ENCODE results near the gene TESK2.

The TESK2 gene

GRCh38 chr1:45503462-45504360, 12.7 kb upstream of the TESK2 start:
- no peak for TF ChIP-seq TAF1 (IDR thresholded peaks at IDR 0.05; ENCODE audit: low read depth)
- TF ChIP-seq EP300 (IDR thresholded peaks at IDR 0.05; ENCODE audit: borderline replicate concordance): no peak
- TF ChIP-seq, protein P1, sequence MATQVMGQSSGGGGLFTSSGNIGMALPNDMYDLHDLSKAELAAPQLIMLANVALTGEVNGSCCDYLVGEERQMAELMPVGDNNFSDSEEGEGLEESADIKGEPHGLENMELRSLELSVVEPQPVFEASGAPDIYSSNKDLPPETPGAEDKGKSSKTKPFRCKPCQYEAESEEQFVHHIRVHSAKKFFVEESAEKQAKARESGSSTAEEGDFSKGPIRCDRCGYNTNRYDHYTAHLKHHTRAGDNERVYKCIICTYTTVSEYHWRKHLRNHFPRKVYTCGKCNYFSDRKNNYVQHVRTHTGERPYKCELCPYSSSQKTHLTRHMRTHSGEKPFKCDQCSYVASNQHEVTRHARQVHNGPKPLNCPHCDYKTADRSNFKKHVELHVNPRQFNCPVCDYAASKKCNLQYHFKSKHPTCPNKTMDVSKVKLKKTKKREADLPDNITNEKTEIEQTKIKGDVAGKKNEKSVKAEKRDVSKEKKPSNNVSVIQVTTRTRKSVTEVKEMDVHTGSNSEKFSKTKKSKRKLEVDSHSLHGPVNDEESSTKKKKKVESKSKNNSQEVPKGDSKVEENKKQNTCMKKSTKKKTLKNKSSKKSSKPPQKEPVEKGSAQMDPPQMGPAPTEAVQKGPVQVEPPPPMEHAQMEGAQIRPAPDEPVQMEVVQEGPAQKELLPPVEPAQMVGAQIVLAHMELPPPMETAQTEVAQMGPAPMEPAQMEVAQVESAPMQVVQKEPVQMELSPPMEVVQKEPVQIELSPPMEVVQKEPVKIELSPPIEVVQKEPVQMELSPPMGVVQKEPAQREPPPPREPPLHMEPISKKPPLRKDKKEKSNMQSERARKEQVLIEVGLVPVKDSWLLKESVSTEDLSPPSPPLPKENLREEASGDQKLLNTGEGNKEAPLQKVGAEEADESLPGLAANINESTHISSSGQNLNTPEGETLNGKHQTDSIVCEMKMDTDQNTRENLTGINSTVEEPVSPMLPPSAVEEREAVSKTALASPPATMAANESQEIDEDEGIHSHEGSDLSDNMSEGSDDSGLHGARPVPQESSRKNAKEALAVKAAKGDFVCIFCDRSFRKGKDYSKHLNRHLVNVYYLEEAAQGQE (IDR thresholded peaks at IDR 0.05; ENCODE audit: low read depth): no peak
- no peak for TF ChIP-seq MAX (IDR thresholded peaks at IDR 0.05)
- TF ChIP-seq CREB1 (IDR thresholded peaks at IDR 0.05; ENCODE audit: low read depth): no peak
- no peak for TF ChIP-seq YY1 (IDR thresholded peaks at IDR 0.05; ENCODE audit: low read depth)
- TF ChIP-seq RAD21 (IDR thresholded peaks at IDR 0.05; ENCODE audit: low read depth): no peak
- TF ChIP-seq EGR1 (IDR thresholded peaks at IDR 0.05): no peak
- TF ChIP-seq, protein P2, sequence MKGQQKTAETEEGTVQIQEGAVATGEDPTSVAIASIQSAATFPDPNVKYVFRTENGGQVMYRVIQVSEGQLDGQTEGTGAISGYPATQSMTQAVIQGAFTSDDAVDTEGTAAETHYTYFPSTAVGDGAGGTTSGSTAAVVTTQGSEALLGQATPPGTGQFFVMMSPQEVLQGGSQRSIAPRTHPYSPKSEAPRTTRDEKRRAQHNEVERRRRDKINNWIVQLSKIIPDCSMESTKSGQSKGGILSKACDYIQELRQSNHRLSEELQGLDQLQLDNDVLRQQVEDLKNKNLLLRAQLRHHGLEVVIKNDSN (IDR thresholded peaks at IDR 0.05): no peak
- TF ChIP-seq NFIC (IDR thresholded peaks at IDR 0.05): no peak
- TF ChIP-seq FOXM1 (IDR thresholded peaks at IDR 0.05; ENCODE audit: borderline replicate concordance, low read depth): no peak

GRCh38 chr1:45501505-45501859, 10.5 kb upstream of the TESK2 start:
- TF ChIP-seq EP300 (IDR thresholded peaks at IDR 0.05; ENCODE audit: borderline replicate concordance) (no peak), MAX (IDR thresholded peaks at IDR 0.05) (no peak), CREB1 (IDR thresholded peaks at IDR 0.05; ENCODE audit: low read depth) (no peak), NFIC (IDR thresholded peaks at IDR 0.05) (no peak), TAF1 (IDR thresholded peaks at IDR 0.05; ENCODE audit: low read depth) (no peak), TEAD4 (IDR thresholded peaks at IDR 0.05) (no peak), FOXM1 (IDR thresholded peaks at IDR 0.05; ENCODE audit: borderline replicate concordance, low read depth) (no peak), CEBPB (IDR thresholded peaks at IDR 0.05) (no peak), TCF12 (IDR thresholded peaks at IDR 0.05; ENCODE audit: low read depth) (no peak), EGR1 (IDR thresholded peaks at IDR 0.05) (no peak)
- TF ChIP-seq, protein P2 (IDR thresholded peaks at IDR 0.05): no peak
- TF ChIP-seq, protein P1 (IDR thresholded peaks at IDR 0.05; ENCODE audit: low read depth): no peak

DNA sequence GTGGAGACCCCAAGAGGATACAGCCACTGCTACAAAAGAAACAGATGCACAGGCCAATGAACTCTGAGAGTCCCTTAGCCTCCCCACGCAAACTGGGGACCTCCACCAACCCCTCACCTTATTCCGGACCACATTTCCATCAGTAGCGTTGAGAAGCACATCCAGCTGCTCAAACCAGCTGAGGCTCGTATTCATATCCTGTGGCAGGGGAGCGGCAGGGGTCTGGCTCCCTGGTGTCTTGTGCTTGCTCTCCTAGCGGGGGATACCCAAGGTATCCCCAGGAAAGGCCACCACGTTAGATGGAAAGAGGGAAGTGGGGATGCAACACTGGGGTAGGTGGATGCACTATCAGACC, 8.4 kb upstream of the TESK2 start:
- TF ChIP-seq EGR1 (IDR thresholded peaks at IDR 0.05) (no peak), EP300 (IDR thresholded peaks at IDR 0.05; ENCODE audit: borderline replicate concordance) (no peak), TEAD4 (IDR thresholded peaks at IDR 0.05) (no peak), RAD21 (IDR thresholded peaks at IDR 0.05; ENCODE audit: low read depth) (no peak), FOXM1 (IDR thresholded peaks at IDR 0.05; ENCODE audit: borderline replicate concordance, low read depth) (no peak), TCF12 (IDR thresholded peaks at IDR 0.05; ENCODE audit: low read depth) (no peak), MAX (IDR thresholded peaks at IDR 0.05) (no peak), TAF1 (IDR thresholded peaks at IDR 0.05; ENCODE audit: low read depth) (no peak), CREB1 (IDR thresholded peaks at IDR 0.05; ENCODE audit: low read depth) (no peak), NFIC (IDR thresholded peaks at IDR 0.05) (no peak)
- TF ChIP-seq, protein P1 (IDR thresholded peaks at IDR 0.05; ENCODE audit: low read depth): no peak

DNA sequence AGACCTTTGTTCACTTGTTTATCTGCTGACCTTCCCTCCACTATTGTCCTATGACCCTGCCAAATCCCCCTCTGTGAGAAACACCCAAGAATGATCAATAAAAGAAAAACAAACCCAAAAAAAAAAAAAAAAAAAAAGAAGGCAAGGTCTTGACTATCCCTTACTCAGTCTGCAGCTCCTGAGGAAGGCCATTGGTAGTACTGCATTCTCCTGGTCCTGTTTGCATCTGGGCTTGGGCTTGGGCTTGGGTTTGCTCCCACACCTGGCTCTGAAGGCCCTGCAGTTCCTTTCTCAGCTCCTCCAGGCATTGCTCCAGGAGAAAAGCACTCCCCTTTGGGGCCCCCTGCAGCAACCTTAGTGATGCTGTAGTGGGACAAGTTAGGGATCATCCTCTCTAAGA, 7.3 kb upstream of the TESK2 start:
- TF ChIP-seq FOXM1 (IDR thresholded peaks at IDR 0.05; ENCODE audit: borderline replicate concordance, low read depth) (no peak), TEAD4 (IDR thresholded peaks at IDR 0.05) (no peak), TCF12 (IDR thresholded peaks at IDR 0.05; ENCODE audit: low read depth) (no peak), NFIC (IDR thresholded peaks at IDR 0.05) (no peak), CREB1 (IDR thresholded peaks at IDR 0.05; ENCODE audit: low read depth) (no peak), YY1 (IDR thresholded peaks at IDR 0.05; ENCODE audit: low read depth) (no peak), RAD21 (IDR thresholded peaks at IDR 0.05; ENCODE audit: low read depth) (no peak), MAX (IDR thresholded peaks at IDR 0.05) (no peak), CEBPB (IDR thresholded peaks at IDR 0.05) (no peak), EGR1 (IDR thresholded peaks at IDR 0.05) (no peak), TAF1 (IDR thresholded peaks at IDR 0.05; ENCODE audit: low read depth) (no peak), ZBTB7A (IDR thresholded peaks at IDR 0.05; ENCODE audit: low read depth) (no peak), EP300 (IDR thresholded peaks at IDR 0.05; ENCODE audit: borderline replicate concordance) (no peak)
- TF ChIP-seq, protein P1 (IDR thresholded peaks at IDR 0.05; ENCODE audit: low read depth): no peak
- TF ChIP-seq, protein P2 (IDR thresholded peaks at IDR 0.05): no peak

All from Ishikawa (cell line).